ENCODE results near the gene STK11.
"Not testable (repeated sequence)": the region's sequence is repeated elsewhere in the genome, so short reads cannot be mapped to it uniquely, and the experiment has no call there.

Gene STK11

GRCh38 chr19:1169411-1169791 lies 36.2 kb upstream of the STK11 start:
- no peak for DNase-seq

DNA sequence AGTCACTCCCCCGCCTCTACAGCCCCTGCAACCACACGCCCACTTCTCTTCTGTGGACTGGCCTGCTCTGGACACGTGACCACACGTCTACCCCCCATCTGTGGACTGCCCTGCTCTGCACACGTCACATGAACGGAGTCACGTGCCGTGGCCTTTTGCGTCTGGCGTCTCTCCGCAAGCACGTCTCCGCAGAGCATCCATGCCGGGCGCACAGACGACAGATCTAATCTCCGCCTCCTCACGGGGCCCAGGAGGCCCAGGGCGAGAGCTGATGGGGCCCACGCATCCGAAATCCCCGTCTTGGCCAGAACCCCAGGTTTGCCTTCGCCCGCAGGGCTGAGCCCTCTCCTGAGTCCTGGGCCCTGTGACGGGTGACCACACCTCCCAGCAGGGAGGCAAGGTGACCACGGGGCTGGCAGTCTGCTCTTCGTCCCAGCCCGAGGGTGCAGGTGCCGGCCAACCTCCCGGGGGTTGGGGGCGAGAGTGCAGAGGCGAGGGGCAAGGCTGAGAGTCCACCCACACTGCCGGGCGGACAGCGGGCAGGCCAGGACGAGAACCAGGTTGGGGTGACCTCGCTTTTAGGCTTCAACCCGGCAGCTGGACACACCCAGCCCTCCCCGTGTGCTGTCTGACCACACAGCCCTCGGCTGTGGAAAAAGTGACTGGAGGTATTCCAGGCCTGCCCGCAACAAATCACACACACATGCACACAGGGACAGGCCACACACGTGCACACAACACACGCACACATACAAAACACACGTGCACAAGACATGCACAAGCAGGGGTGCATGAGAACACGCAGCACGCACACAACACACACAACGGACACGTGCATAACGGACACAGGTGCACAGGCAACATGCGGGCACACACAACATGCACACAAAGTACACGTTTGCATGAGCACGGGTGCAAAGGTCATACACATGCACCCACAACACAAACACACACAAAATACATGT lies 35.4 kb upstream of the STK11 start:
- DNase-seq, result no peak

DNA sequence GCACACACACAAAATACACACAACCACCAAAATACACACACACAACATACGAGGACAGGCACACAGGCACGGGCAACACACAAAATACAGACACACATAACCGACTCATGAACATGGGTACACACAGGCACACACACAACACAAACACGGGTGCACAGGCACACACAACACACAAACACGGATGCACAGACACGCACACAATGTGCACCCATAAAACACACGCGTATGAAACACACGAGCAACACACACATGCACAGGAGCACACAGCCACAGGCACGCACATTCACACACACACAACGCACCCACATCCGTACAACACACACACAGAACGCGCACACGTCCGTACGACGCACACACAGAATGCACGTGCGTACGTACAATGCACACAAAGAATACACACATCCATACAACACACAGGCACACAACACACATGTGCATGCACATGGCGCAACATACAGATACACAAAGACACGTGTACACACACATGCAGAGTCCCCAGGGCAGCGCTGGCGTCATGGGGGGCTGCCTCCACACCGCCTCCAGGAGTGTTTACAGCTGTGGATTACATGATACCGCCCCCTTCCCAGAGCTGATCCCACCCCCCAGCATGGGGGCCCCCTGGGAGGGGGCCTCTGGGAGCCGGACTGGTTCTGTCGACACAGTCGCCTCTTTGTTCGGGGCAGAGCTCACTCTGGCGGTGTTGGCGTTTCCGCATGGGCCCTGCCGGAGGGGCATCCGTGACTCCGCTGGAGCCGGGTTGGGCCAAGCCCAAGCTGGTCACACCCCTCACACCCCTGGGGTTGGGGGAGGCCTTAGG lies 34.4 kb upstream of the STK11 start:
- no peak for DNase-seq

DNA sequence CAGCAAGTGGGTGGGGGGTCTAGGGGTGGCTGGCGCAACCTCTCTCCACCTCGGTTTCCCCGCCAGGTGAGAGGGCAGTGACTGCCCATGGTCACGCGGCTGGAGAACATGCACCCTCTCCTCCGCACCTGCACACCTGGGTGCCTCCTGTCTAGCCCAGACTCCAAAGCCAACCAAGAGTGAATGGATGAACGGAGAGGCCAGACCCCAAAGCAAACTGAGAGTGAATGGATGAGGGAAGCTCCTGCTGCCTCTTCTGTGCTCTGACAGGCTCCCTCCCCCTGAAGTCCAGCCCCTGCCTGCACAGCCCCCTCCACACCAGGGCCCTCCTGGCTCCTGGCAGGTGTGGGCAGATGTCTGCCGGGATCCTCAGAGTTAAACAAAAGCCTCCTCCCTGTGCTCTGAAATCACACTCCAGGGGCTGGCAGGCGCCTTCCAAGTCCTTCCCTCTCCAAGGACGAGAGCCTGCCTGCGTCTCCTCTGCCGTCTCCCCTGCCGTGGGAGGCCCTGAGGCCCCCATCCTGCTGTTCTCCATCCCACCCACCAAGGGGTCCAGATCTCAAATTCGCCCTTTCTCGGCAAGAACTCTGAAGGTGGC lies 33.7 kb upstream of the STK11 start:
- no peak for DNase-seq

GRCh38 chr19:1172353-1173158 lies 33.0 kb upstream of the STK11 start:
- DNase-seq, result no peak

DNA sequence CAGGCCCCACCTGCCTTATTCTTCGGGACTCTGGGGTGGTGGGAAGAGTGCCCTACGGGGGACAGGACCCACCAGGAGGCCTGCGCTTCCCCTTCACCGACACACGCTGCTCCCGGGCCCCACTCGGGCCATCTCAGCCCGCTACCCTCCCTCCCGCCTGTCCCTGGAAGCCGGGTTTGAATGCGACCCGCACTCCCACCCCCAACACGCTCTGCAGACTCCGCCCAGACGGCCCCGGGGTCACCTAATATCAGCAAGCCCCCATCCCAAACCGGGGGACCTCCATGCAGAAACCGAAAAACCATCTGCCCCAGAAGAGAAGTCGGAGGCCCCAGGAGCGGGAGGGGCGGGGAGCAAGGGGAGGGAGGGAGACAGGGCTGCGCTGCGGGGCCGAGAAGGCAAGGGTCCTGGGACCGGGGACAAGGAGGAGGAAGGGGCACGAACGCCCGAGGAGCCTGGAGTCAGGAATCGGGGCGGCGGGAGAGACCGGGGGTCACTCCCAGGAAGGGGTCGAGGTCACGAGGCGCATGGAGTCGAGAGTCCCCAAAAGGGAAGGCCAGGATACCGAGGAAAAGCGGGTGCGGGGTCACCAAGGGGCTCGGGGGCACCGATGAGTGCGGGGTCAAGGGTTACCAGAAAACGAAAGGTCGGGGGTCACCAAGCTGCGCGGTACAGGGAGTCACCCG lies 32.3 kb upstream of the STK11 start:
- DNase-seq, result peak; percentile 38

DNA sequence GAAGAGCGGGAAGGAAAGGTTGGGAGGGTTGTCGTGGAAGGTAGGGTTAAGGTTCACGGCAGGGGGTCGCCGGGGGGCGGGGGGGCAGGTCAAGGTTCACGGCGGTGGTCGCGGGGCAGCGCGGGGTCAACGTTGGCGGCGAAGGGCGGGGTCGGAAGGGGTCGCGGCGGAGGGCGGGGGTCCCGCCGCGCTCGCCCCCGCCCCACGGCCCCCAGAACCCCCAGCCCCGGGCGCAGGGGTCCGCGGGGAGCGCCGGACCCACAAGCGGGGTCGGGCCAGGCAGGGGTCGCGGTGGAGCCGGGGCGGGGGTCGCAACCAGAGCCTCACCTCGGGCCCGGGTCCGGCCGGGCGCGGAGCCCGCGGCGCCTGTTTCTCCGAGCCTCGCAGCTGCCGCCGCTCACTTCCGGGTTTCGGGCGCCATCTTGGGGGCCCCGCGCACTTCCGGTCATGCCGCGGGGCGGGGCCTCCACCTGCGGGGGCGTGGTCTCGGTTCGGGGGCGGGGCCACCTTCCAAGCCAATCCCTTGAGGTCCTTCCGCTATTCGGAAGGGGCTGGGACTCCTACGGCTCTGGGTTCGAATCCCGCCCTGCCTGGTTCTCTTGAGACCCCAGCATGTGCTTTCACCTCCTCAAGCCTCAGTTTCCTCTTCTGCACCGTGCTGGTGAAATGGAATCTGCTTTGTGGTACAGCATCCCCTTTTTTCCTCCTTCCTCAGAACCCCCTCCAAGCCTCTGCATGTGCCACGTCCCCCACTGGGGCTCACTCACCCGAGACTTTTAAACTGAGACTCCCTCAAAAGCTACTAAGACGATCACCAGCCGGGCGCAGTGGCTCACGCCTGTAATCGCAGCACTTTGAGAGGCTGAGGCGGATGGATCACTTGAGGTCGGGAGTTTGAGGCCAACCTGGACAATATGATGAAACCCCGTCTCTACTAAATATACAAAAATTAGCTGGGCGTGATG lies 31.5 kb upstream of the STK11 start, which contains the start of gene SBNO2:
TSS of gene SBNO2 (minus strand) at position 424 of the 965 bp plus-strand sequence. CDS start 19,992 bp downstream, outside the sequence.
- DNase-seq, result peak; percentile 92

- DNase-seq, result no peak
Observed at GRCh38 chr19:1177322-1178114, 28.1 kb upstream of the STK11 start.

DNA sequence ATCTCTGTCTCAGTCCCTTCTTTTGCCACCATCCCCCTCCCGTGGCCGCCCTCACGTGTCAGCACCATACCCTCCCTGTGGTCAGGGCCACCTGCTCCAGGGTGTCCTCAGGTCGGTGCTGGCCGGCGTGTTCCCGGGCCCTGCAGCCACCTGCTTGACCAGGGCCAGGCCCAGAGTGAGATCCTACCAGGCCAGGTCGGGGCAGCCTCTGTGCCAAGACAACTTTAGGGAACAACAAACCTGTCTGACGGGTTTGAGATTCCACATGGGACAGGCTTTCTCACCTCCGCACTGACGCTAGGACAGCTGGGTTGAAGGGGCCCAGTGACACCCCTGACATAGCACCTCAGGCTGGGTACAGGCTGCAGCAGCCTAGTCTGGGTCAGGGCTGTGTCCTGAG lies 24.0 kb upstream of the STK11 start:
- no peak for DNase-seq

GRCh38 chr19:1182068-1182467 lies 23.5 kb upstream of the STK11 start:
- DNase-seq, result no peak

DNA sequence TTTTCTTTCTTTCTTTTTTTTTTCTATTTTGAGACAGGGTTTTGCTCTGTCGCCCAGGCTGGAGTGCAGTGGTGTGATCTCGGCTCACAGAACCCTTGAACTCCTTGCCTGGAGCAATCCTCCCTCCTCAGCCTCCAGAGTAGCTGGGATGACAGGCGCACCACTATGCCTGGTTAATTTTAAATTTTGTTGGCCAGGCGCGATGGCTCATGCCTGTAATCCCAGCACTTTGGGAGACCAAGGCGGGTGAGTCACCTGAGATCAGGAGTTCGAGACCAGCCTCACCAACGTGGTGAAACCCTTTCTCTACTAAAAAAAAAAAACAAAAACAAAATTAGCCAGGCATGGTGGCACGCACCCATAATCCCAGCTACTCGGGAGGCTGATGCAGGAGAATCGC lies 22.9 kb upstream of the STK11 start:
- no peak for DNase-seq

DNA sequence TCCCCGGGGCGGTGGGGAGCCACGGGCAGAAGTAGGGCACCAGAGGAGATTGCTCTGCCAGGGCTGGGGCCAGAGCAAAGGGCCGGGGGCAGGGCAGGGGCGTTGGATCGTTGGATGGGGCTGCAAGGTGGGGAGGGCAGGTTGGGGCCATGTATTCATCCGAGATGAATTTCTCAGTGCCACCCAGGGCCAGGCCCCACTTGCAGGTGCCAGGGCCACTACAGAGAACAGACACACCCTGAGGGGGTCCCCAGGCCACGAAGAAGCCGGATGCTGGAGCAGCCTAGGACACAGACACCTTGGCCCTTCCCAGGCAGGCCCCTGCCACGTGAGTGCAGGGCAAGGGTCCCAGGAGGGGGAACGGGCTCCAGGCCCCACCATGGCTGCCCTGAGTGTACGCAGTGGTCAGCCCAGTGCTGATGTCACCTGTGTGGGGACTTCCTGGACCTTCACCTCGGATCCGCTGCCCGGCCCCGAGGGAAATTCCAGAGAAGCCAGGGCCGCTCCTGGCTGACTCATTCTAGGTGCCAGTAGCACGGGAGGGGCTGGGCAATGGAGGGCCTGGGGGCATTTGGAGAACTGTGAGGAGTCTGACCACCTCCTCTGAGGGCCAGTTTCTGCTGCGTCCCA lies 21.9 kb upstream of the STK11 start:
- no peak for DNase-seq

DNA sequence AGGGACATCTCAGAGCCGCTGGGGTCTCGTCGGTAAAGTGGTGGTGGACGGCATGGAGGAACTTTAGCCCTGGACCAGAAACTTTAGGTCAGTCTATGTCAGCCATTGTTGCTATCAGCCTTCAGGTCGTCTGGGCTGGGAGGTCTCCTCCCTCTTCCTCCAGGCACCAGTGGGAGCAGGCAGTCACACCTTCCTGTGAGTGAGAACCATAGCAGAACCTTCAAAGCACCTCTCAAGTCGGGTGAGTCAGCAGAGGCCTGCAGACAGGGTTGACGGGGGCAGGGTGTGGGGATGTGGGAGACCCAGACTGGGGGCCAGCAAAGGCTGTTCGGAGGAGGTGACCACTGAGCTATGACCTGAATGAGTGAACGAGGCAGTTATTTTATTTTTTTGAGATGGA lies 16.2 kb upstream of the STK11 start:
- peak; percentile 57 for DNase-seq

DNA sequence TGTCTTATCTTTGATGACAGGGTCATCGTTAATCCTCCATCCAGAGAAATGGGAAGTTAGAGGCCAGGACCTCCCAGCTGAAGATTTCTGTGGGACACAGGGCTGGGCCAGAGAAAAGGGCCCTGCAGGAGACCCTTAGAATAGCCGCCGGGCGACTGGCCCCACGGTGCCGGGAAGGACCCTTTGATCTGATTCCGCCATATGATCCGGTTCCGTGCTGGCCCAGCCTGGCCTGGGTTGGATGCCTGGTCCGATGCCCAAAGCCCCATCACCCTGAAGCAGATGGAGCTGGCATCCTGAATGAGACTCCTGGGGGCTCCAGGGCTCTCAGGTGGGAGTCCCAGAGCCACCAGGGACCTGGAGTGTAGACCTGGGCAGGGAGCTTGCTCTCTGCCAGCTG lies 6.0 kb upstream of the STK11 start:
- DNase-seq, result no peak

GRCh38 chr19:1200614-1201013 lies 5.0 kb upstream of the STK11 start:
- not testable (repeated sequence) for DNase-seq

DNA sequence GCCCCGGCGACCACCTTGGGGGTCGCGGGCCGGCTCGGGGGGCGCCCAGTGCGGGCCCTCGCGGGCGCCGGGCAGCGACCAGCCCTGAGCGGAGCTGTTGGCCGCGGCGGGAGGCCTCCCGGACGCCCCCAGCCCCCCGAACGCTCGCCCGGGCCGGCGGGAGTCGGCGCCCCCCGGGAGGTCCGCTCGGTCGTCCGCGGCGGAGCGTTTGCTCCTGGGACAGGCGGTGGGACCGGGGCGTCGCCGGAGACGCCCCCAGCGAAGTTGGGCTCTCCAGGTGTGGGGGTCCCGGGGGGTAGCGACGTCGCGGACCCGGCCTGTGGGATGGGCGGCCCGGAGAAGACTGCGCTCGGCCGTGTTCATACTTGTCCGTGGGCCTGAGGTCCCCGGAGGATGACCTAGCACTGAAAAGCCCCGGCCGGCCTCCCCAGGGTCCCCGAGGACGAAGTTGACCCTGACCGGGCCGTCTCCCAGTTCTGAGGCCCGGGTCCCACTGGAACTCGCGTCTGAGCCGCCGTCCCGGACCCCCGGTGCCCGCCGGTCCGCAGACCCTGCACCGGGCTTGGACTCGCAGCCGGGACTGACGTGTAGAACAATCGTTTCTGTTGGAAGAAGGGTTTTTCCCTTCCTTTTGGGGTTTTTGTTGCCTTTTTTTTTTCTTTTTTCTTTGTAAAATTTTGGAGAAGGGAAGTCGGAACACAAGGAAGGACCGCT lies 729 bp downstream of the STK11 start:
- no peak for DNase-seq

GRCh38 chr19:1206864-1207450 lies 1.4 kb downstream of the STK11 start:
- DNase-seq, result peak; percentile 45

GRCh38 chr19:1208830-1209229 lies 3.3 kb downstream of the STK11 start:
- DNase-seq, result not testable (repeated sequence)
